ENCODE results near the gene FRMD1.

DNA sequence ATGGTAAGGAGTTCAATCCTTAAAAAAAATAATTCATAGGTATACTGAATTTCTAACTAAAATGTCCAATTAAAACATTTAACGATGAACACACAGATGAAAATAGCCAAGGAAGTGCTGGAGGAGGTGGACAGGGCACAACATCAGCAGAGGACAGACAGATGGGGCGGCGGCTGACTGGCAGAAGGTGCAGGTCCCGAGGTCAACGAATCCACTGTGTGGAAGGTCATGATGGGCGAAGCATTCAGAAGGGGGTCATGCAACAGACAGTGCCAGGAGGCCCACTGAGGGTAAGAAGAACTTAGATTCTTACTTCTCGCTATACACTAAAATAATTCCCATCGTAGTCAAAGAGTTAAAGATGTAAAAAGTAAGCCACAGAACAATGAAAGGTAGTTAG, 34.2 kb upstream of the FRMD1 start:
- TF ChIP-seq, protein P1, sequence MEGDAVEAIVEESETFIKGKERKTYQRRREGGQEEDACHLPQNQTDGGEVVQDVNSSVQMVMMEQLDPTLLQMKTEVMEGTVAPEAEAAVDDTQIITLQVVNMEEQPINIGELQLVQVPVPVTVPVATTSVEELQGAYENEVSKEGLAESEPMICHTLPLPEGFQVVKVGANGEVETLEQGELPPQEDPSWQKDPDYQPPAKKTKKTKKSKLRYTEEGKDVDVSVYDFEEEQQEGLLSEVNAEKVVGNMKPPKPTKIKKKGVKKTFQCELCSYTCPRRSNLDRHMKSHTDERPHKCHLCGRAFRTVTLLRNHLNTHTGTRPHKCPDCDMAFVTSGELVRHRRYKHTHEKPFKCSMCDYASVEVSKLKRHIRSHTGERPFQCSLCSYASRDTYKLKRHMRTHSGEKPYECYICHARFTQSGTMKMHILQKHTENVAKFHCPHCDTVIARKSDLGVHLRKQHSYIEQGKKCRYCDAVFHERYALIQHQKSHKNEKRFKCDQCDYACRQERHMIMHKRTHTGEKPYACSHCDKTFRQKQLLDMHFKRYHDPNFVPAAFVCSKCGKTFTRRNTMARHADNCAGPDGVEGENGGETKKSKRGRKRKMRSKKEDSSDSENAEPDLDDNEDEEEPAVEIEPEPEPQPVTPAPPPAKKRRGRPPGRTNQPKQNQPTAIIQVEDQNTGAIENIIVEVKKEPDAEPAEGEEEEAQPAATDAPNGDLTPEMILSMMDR (IDR thresholded peaks at IDR 0.05; ENCODE audit: low read depth, low read length, poor library complexity, severe bottlenecking) = no peak
- no peak for TF ChIP-seq EZH2phosphoT487 (IDR thresholded peaks at IDR 0.05; ENCODE audit: borderline replicate concordance, low read length)

Measured in DOHH2 (cell line).